Progenitor cell of endocrine pancreas (in vitro differentiated cells): Measurements from ENCODE around the gene ANKRD66. TPM values are rescaled to one million over a fixed set of nuclear protein-coding genes. Genes with fewer than 3 reads are reported as not detected.
"Not testable (repeated sequence)": the region's sequence is repeated elsewhere in the genome, so short reads cannot be mapped to it uniquely, and the experiment has no call there.

Experiments used
- DNase-seq: peaks from one replicate; pipeline ENCODE4 v3.0.0; 2021; ENCODE audit warnings: low spot score; ENCODE audit not compliant: unreplicated experiment
- H3K27ac Mint-ChIP-seq: 2 replicates; pipeline ENCODE4 v1.8.0; 2021; ENCODE audit warnings: mild to moderate bottlenecking, moderate library complexity, mixed read lengths
- H3K27me3 Mint-ChIP-seq: 2 replicates; pipeline ENCODE4 v1.8.0; 2021; ENCODE audit warnings: mixed read lengths
- H3K36me3 Mint-ChIP-seq: 2 replicates; pipeline ENCODE4 v1.8.0; 2022; ENCODE audit warnings: mixed read lengths; ENCODE audit not compliant: insufficient read depth
- H3K4me1 Mint-ChIP-seq: 2 replicates; pipeline ENCODE4 v1.8.0; 2021; ENCODE audit warnings: low read depth, mixed read lengths
- H3K4me3 Mint-ChIP-seq: 2 replicates; pipeline ENCODE4 v1.8.0; 2021; ENCODE audit warnings: low read depth, mild to moderate bottlenecking, moderate library complexity, mixed read lengths
- H3K9me3 Mint-ChIP-seq: 2 replicates; pipeline ENCODE4 v1.8.0; 2021; ENCODE audit warnings: low read depth, mixed read lengths
- total RNA-seq: library from RNA; stranded (reverse); gene quantifications from 2 replicates; pipeline ENCODE4 v1.2.1, GENCODE V29; 2021
- TF ChIP-seq, protein P1 (sequence below): fragments of 200-600 bp; sonication (generic); IDR thresholded peaks from one replicate; pipeline ENCODE4 v1.5.0; 2021; ENCODE audit warnings: antibody characterized with exemption, mild to moderate bottlenecking; ENCODE audit not compliant: unreplicated experiment

The ANKRD66 gene
- total RNA-seq, 1 donor from 2014 or later, result not detected

DNA sequence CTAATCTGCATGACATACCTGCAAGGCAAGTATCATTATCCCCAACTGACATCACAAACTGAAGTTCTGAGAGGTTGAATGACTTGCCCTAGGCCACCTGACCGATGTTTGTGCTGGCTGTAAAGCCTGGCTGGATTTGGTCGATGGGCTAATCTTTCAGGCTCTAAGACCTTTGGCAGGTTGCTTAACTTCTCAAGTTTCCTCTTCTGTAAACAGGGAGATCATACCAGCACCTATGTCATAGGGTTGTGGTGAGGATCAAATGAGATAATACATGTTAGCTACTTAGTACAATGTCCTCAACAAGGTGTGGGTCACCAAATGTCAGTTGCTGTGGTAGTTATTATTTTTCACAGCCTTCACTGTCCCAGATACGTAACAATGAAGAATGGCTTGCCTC is 14.2 kb downstream of the ANKRD66 start:
- no peaks in the 10 kb centered on the region for H3K4me1 Mint-ChIP-seq
- TF ChIP-seq, protein P1, sequence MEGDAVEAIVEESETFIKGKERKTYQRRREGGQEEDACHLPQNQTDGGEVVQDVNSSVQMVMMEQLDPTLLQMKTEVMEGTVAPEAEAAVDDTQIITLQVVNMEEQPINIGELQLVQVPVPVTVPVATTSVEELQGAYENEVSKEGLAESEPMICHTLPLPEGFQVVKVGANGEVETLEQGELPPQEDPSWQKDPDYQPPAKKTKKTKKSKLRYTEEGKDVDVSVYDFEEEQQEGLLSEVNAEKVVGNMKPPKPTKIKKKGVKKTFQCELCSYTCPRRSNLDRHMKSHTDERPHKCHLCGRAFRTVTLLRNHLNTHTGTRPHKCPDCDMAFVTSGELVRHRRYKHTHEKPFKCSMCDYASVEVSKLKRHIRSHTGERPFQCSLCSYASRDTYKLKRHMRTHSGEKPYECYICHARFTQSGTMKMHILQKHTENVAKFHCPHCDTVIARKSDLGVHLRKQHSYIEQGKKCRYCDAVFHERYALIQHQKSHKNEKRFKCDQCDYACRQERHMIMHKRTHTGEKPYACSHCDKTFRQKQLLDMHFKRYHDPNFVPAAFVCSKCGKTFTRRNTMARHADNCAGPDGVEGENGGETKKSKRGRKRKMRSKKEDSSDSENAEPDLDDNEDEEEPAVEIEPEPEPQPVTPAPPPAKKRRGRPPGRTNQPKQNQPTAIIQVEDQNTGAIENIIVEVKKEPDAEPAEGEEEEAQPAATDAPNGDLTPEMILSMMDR, result no peak
- no peaks in the 10 kb centered on the region for H3K36me3 Mint-ChIP-seq
- H3K4me3 Mint-ChIP-seq, result no peak overlapping the region
- no peak for DNase-seq
- peaks cover 3% of the 10 kb centered on the region for H3K27me3 Mint-ChIP-seq
- no peak overlapping the region for H3K27ac Mint-ChIP-seq
- peaks cover 10% of the 10 kb centered on the region for H3K9me3 Mint-ChIP-seq

DNA sequence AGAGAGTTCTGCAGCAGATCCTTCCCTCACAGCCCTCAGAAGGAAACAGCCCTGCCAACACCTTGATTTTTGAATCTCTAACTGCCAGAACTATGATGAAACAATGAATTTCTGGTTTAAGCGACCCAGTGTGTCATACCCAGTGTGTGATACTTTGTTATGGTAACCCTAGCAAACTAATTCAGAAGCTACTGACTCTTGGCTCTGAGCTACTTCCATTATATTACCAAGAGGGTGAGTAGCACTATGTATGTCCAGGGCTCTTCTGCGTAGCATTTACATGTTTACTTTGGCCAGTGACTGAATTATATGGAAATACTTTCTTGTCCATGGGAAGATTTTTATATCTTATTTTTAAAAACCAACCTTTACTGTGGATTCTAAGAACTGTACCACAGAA is 16.7 kb downstream of the ANKRD66 start:
- no peak for DNase-seq
- Mint-ChIP-seq H3K9me3 (peaks cover 18% of the 10 kb centered on the region), H3K27me3 (peaks cover 3% of the 10 kb centered on the region), H3K4me1 (no peaks in the 10 kb centered on the region), H3K36me3 (no peaks in the 10 kb centered on the region), H3K27ac (peak overlapping the region; percentile 7), H3K4me3 (no peak overlapping the region)
- TF ChIP-seq, protein P1, result no peak

DNA sequence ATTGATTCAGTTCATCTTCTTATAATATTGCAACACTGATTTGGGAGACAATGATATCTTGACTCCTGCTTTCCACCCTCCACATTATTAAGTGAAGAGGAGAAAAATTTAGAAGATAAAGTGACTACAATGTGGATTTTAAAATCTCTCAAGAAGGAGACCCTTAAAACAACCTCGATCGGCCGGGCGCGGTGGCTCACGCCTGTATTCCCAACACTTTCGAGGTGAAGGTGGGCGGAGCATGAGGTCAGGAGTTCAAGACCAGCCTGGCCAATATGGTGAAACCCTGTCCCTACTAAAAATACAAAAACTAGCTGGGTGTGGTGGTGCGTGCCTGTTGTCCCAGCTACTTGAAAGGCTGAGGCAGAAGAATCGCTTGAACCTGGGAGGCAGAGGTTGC is 17.5 kb downstream of the ANKRD66 start:
- H3K4me1 Mint-ChIP-seq, DNase-seq, H3K4me3 Mint-ChIP-seq, H3K36me3 Mint-ChIP-seq, H3K27ac Mint-ChIP-seq, H3K27me3 Mint-ChIP-seq: not testable (repeated sequence)
- peaks cover 18% of the 10 kb centered on the region for H3K9me3 Mint-ChIP-seq

DNA sequence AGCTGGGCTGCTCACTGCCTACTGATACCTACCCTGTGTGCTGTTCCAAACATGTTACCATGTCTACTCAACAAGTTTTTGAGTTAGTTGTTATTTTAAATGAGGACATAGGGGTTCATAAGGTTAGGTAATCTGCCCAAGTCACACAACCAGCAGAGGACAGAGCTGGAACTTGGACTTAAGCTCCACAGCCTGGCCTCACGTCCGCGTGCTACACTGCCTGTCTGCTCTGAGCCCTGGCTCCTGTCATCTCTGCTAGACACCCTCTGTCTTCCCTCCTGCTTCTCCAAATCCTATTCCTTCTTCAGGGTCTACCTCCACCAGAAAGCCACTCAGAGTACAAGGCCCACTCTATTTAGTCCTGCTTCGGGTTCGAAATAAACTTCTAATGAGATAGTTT is 18.2 kb downstream of the ANKRD66 start:
- no peak overlapping the region for H3K4me3 Mint-ChIP-seq
- no peak overlapping the region for H3K27ac Mint-ChIP-seq
- no peaks in the 10 kb centered on the region for H3K36me3 Mint-ChIP-seq
- no peaks in the 10 kb centered on the region for H3K4me1 Mint-ChIP-seq
- TF ChIP-seq, protein P1, result no peak
- peaks cover 18% of the 10 kb centered on the region for H3K9me3 Mint-ChIP-seq
- peaks cover under 1% of the 10 kb centered on the region for H3K27me3 Mint-ChIP-seq
- DNase-seq, result no peak

DNA sequence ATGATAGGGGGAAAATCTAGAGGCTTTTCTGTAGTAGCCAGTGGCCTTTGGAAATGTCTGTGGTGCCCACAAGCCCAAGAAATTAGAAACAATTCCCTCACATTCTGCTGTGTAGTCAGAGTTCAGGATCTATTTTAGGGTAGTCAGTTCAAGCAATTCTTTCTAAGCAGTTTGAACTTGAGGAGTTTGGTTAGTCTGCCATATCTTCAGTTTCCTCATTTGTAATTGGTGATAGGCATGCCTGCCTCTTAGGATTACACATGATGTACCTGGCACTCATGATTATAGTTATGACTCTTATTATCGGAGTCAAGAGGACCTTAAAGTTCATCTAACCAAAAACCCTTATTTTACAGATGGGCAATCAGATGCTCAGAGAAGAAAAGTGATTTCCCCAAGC is 25.3 kb downstream of the ANKRD66 start:
- peaks cover 30% of the 10 kb centered on the region for H3K27me3 Mint-ChIP-seq
- no peak overlapping the region for H3K4me3 Mint-ChIP-seq
- no peak for DNase-seq
- peaks cover 6% of the 10 kb centered on the region for H3K9me3 Mint-ChIP-seq
- no peak overlapping the region for H3K27ac Mint-ChIP-seq
- H3K4me1 Mint-ChIP-seq, result peaks cover 1% of the 10 kb centered on the region
- TF ChIP-seq, protein P1, result no peak
- H3K36me3 Mint-ChIP-seq, result no peaks in the 10 kb centered on the region

DNA sequence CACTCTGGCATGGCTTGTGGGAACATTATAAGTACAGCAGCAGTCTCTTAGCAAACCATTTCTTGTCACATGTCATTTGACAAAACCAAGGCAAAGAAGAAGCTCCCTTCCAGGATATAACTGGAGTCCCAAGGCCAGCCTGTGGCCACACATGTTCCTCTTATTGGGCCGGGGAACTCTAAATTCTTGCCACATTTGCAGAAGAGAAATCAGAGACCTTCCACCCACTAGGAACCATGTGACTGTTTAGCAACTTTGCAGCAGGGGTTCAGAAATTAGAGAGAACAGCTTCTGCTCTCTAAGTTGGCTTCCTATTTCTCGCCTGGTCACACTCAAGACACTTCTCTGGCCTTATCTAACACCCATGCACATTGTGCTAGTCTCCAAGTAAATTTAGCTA is 26.0 kb downstream of the ANKRD66 start:
- Mint-ChIP-seq H3K4me1 (peaks cover 1% of the 10 kb centered on the region), H3K9me3 (peaks cover 1% of the 10 kb centered on the region), H3K27ac (no peak overlapping the region), H3K36me3 (no peaks in the 10 kb centered on the region), H3K27me3 (peaks cover 33% of the 10 kb centered on the region), H3K4me3 (no peak overlapping the region)
- TF ChIP-seq, protein P1, result no peak
- DNase-seq, result no peak
